Measurements from ENCODE around the gene KLK6.

Gene KLK6

DNA sequence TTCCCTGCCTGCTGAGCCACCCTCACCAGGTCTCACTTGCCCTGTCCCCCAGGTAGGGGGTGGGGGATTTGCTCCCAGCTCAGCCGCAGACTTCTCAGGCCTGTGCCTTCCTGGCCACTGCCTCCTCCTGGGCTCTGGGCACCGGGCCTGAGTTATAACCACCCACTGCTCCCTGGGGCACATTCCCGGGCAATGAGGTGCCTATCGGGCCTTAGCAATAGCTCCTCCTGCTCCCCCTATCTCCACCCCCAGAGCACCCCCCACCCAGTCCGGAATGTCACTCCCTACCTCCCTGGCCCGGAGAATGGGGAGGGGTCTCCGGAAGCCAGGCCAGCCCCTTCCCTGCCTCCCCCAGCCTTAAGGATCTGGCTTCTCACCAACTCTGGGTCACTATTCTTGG lies 16.5 kb downstream of the KLK6 start, which contains the start of gene KLK5:
TSS of gene KLK5 (minus strand) at position 129 of the 400 bp plus-strand sequence. CDS start 381 bp downstream, outside the sequence.
- DNase-seq (ENCODE audit: low read depth), result no peak

DNA sequence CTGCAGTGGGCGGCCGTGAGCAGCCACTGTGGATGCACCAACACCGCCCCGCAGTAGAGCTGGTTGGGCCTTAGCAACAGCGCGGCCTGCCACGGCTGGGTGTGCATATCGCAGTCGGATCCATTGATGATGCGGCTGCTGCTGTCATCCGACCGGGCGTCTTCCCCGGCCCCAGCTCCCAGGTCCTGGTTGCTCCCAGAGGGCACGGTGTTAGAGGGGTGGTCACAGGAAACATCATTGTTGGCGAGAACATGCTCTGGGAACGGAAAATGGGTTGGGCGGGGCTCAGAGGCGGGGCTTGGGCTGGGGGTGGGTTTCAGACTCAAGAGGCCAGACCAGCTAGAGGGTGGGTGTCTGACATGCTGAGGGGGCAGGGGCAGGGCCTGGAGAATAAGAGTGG lies 19.5 kb downstream of the KLK6 start:
- DNase-seq (ENCODE audit: low read depth), result no peak

DNA sequence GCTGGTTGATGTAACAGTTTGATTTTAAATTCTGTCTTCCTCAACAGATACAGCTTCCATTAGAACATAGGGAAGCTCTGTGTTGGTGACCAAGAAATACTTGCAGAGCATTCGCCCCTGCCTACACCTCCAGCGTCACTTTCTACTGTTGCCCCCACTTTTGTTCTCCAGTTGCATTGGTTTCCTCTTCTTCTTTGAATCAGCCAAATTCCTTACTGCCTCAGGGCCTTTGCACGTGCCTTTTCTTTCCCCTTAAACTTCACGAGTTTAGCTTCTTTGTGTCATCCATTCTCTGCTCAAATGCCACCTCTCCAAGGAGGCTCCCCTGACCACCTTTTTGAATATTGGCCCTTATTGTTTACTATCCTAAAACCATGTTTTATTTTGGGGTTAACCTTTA lies 22.3 kb downstream of the KLK6 start:
- DNase-seq (ENCODE audit: low read depth), result no peak

DNA sequence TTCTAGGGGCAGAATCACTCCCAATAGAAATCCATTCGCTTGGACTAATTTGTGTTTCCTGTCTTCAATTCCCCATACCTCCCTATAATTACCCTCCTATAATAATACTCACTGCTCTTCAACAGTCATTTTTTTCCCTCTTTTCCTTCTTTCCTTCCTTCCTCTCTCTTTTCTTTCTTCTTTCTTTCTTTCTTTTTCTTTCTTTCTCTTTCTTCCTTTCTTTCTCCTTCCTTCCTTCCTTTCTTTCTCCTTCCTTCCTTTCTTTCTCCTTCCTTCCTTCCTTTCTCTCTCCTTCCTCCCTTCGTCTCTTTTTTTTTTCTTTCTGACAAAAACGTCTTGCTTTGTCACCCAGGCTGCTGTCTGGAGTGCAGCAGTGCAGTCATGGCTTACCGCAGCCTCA lies 24.6 kb downstream of the KLK6 start:
- no peak for DNase-seq (ENCODE audit: low read depth)

- DNase-seq (ENCODE audit: low read depth), result no peak
Measured at GRCh38 chr19:50943074-50943828, 26.1 kb downstream of the KLK6 start.

GRCh38 chr19:50939596-50939995 lies 29.8 kb downstream of the KLK6 start:
- DNase-seq (ENCODE audit: low read depth), result no peak

- DNase-seq (ENCODE audit: low read depth), result peak; percentile 7
Measured at GRCh38 chr19:50933640-50934039, 35.8 kb downstream of the KLK6 start.

DNA sequence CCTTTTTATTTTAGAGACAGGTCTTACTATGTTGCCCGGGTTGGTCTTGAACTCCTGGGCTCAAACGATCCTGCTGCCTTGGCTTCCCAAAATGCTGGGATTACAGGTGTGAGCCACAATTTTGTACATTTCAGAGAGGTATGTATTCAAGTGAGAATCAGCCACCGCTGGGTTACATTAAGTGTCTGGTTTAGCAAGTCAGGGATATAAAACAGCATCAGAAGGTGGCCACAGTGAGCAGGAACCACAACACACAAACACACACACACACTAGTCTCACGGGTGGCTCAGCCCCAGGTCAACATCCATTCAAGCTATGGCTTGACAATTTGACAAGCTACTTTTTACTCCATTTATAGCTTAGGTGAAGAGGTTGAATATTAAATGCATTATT lies 36.7 kb downstream of the KLK6 start:
- DNase-seq (ENCODE audit: low read depth), result no peak

GRCh38 chr19:50932018-50932689 lies 37.2 kb downstream of the KLK6 start:
- DNase-seq (ENCODE audit: low read depth), result no peak

- no peak for DNase-seq (ENCODE audit: low read depth)
Measured at GRCh38 chr19:50931023-50931422, 38.4 kb downstream of the KLK6 start.

- DNase-seq (ENCODE audit: low read depth), result no peak
Measured at GRCh38 chr19:50928831-50929230, 40.6 kb downstream of the KLK6 start.

GRCh38 chr19:50926144-50926543 lies 43.2 kb downstream of the KLK6 start:
- DNase-seq (ENCODE audit: low read depth), result no peak

GRCh38 chr19:50925734-50926133 lies 43.7 kb downstream of the KLK6 start:
- no peak for DNase-seq (ENCODE audit: low read depth)

DNA sequence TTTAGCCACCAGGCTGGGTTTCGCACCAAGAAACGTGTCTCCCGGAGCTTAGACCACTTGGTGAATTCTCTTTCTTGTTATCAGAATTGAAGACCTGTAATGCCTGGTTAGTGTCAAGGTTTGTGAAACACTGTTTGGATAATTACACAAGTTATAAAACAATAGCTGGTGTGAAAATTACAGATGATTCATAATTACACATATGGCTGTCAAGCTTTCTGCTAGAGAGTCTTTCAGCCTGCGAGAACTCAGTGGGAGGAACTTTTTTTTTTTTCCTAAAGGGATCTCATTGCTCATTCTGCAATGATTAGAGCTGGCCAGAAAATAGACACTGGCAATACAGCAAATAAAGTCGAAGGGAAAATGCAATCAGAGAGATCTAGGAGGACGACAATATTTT lies 44.8 kb downstream of the KLK6 start:
- DNase-seq (ENCODE audit: low read depth), result no peak

- peak; percentile 70 for DNase-seq (ENCODE audit: low read depth)
Measured at GRCh38 chr19:50922317-50922853, 47.0 kb downstream of the KLK6 start.

GRCh38 chr19:50921426-50922316 lies 47.7 kb downstream of the KLK6 start:
- DNase-seq (ENCODE audit: low read depth), result no peak

GRCh38 chr19:50916069-50916468 lies 53.3 kb downstream of the KLK6 start:
- DNase-seq (ENCODE audit: low read depth), result no peak

DNA sequence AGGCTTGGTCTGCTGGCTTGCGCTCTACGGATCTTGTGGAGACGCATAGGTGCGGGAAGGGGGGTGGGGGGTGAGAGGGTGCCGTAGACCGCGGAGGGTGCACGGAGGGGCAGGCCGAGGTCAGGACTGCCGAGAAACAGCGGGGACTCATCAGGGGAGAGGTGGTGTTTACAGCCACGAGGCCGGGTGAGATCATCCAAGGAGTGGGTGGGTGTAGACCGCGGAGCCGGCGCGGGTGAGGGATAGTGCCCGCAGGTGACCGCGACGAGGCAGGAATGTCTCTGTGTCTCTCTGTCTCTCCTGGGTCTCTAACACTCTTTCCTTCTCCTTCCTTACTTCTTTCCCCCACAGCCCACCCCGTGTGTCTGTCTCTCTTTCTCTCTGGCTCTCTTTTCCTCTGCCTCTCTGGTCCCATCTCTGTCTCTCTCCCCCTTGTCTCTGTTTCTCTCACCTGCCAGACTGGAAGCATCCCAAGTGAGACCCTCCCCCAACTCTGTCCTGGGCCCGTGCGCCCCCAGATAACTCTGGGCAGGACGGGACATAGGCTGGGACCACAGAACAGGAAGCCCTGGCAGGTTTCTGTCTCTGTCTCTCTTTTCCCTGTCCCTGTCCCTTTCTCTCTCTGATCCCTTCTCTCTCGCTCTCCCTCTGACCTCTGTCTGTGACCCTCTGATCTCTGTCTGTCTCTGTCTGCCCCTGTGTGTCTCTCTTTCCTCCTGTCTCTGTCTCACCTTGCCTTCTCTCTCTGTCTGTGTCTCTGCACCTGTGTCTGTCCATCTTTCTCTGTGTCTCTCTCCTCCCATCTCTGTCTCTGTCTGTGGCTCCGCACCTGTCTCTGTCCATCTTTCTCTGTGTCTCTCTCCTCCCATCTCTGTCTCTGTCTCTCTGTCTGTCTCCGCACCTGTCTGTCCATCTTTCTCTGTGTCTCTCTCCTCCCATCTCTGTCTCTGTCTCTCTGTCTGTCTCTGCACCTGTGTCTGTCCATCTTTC lies 56.4 kb downstream of the KLK6 start:
- DNase-seq (ENCODE audit: low read depth), result no peak

GRCh38 chr19:50912102-50912599 lies 57.2 kb downstream of the KLK6 start:
- no peak for DNase-seq (ENCODE audit: low read depth)

DNA sequence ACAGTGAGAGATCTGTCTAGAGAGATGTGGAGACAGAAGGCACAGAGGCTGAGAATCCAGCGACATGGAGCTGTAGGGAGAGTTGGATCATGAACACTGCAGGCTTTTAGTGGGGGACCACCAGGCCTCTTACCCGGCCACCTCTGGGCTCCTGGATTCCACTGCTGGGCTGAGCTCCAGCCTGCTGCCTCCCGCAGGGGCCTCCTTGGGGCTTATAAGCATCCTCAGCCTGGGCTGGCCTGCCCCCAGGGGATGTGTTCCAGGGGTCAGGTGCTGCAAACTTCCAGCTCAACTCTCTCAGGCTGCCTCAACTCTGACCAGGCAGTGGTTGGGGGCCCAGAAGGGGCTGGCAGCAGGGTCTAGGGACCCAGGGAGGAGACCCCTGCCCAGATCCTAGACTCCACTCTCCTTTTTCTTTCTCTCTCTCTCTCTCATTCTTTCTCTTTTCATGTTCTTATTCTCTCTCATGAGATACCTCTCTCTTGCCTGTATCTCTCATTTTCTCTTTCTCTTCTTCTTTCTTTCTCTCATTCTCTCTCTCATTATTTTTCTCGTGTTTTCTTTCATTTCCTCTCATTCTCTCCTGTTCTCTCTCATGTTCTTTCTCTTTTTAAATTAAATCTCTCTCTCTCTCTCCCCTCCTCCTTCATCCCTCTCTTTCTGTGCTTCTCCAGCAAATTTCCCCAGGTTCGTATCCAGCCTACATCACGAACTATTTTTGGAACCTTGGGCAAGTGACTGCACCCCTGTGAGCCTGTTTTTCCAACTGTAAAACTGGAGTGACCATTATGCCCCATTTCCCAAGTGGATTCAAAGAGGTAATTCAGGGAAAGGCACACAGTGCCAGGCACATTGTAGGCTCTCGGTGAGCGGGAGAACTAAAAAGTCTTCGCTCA lies 57.9 kb downstream of the KLK6 start, which contains the start of gene KLK4:
TSS of gene KLK4 (minus strand) at position 190 of the 896 bp plus-strand sequence. CDS start 657 bp downstream, outside the sequence.
- no peak for DNase-seq (ENCODE audit: low read depth)
